Parathyroid adenoma (tissue), 2 donors: ENCODE measurements around the gene PRKG1.

ENCODE experiments used
- H2AFZ ChIP-seq: fragments of 300-600 bp; sonication (generic); one replicate; pipeline ENCODE4 v1.7.0; 2017; ENCODE audit warnings: antibody characterized with exemption, mild to moderate bottlenecking
- H3K27ac ChIP-seq: fragments of 300-600 bp; sonication (generic); one replicate; pipeline ENCODE4 v1.7.0; 2017
- H3K27me3 ChIP-seq: fragments of 300-600 bp; sonication (generic); one replicate; pipeline ENCODE4 v1.7.0; 2017; ENCODE audit warnings: low read length; ENCODE audit not compliant: control insufficient read depth, insufficient read depth
- H3K36me3 ChIP-seq: fragments of 300-600 bp; sonication (generic); one replicate; pipeline ENCODE4 v1.7.0; 2017; ENCODE audit warnings: low read length; ENCODE audit not compliant: control insufficient read depth, insufficient read depth
- H3K4me1 ChIP-seq: fragments of 300-600 bp; sonication (generic); one replicate; pipeline ENCODE4 v1.7.0; 2017; ENCODE audit warnings: control low read depth
- H3K4me2 ChIP-seq: fragments of 300-600 bp; sonication (generic); one replicate; pipeline ENCODE4 v1.7.0; 2017; ENCODE audit warnings: low read length
- H3K4me3 ChIP-seq: fragments of 300-600 bp; sonication (generic); one replicate; pipeline ENCODE4 v1.7.0; 2017; ENCODE audit warnings: low read depth, low read length
- H3K79me2 ChIP-seq: fragments of 300-600 bp; sonication (generic); one replicate; pipeline ENCODE4 v1.7.0; 2017; ENCODE audit warnings: control low read depth
- H3K9ac ChIP-seq: fragments of 300-600 bp; sonication (generic); one replicate; pipeline ENCODE4 v1.7.0; 2017; ENCODE audit warnings: mild to moderate bottlenecking
- H3K9me3 ChIP-seq: fragments of 300-600 bp; sonication (generic); one replicate; pipeline ENCODE4 v1.7.0; 2017; ENCODE audit warnings: low read length; ENCODE audit not compliant: control insufficient read depth
- TF ChIP-seq, protein P1 (sequence below): fragments of 300-600 bp; sonication (generic); IDR thresholded peaks from one replicate; pipeline ENCODE4 v1.7.0; 2017; ENCODE audit warnings: antibody characterized with exemption, mild to moderate bottlenecking
- donor health status: primary hyperparathyroidism.

The PRKG1 gene

GRCh38 chr10:51744235-51745000, 670.1 kb downstream of the PRKG1 start:
- H3K9ac ChIP-seq: no peak overlapping the region
- no peaks in the 10 kb centered on the region for H3K9me3 ChIP-seq
- no peak overlapping the region for H3K4me2 ChIP-seq
- H3K4me3 ChIP-seq: no peak overlapping the region
- H3K27ac ChIP-seq: no peak overlapping the region
- no peaks in the 10 kb centered on the region for H3K4me1 ChIP-seq
- H3K27me3 ChIP-seq: no peaks in the 10 kb centered on the region
- H2AFZ ChIP-seq: no peak overlapping the region
- TF ChIP-seq, protein P1, sequence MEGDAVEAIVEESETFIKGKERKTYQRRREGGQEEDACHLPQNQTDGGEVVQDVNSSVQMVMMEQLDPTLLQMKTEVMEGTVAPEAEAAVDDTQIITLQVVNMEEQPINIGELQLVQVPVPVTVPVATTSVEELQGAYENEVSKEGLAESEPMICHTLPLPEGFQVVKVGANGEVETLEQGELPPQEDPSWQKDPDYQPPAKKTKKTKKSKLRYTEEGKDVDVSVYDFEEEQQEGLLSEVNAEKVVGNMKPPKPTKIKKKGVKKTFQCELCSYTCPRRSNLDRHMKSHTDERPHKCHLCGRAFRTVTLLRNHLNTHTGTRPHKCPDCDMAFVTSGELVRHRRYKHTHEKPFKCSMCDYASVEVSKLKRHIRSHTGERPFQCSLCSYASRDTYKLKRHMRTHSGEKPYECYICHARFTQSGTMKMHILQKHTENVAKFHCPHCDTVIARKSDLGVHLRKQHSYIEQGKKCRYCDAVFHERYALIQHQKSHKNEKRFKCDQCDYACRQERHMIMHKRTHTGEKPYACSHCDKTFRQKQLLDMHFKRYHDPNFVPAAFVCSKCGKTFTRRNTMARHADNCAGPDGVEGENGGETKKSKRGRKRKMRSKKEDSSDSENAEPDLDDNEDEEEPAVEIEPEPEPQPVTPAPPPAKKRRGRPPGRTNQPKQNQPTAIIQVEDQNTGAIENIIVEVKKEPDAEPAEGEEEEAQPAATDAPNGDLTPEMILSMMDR: no peak
- H3K79me2 ChIP-seq: no peaks in the 10 kb centered on the region
- H3K36me3 ChIP-seq: no peaks in the 10 kb centered on the region

- no peak overlapping the region for H2AFZ ChIP-seq
- no peak overlapping the region for H3K4me2 ChIP-seq
- H3K4me3 ChIP-seq: no peak overlapping the region
- no peaks in the 10 kb centered on the region for H3K4me1 ChIP-seq
- no peaks in the 10 kb centered on the region for H3K9me3 ChIP-seq
- H3K79me2 ChIP-seq: no peaks in the 10 kb centered on the region
- no peaks in the 10 kb centered on the region for H3K27me3 ChIP-seq
- H3K36me3 ChIP-seq: no peaks in the 10 kb centered on the region
- no peak overlapping the region for H3K9ac ChIP-seq
- TF ChIP-seq, protein P1: no peak
- H3K27ac ChIP-seq: no peak overlapping the region
Measured at GRCh38 chr10:51745397-51745796, 671.1 kb downstream of the PRKG1 start.

DNA sequence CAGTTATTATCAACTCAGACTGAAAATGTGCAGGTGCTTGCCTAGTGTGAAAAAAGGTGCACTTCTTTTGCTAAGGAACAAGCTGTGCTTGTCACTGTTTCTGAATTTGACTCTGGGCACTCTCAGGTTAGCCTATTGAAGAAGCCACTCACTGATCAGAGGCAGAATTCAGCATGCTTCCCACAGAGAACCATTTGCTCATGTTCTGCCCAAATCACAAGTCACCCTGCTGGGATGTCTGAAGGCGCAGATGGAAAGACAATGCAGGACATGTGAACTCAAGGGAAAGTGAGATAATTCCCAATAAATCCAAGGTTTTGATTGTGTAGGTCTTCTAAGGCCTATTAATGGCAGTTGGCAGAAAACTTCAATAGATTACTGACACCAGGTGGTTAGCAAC, 672.9 kb downstream of the PRKG1 start:
- Histone ChIP-seq H3K9me3 (no peaks in the 10 kb centered on the region), H3K36me3 (no peaks in the 10 kb centered on the region), H3K4me3 (no peak overlapping the region), H3K27ac (no peak overlapping the region), H3K4me1 (peaks cover 4% of the 10 kb centered on the region), H3K27me3 (no peaks in the 10 kb centered on the region), H2AFZ (no peak overlapping the region), H3K79me2 (no peaks in the 10 kb centered on the region), H3K4me2 (no peak overlapping the region), H3K9ac (no peak overlapping the region)
- TF ChIP-seq, protein P1: no peak

- Histone ChIP-seq H3K9me3 (no peaks in the 10 kb centered on the region), H3K27ac (no peak overlapping the region)
Measured at GRCh38 chr10:51748959-51749358, 674.7 kb downstream of the PRKG1 start.

More at GRCh38 chr10:51748959-51749358, 674.7 kb downstream of the PRKG1 start:
- TF ChIP-seq, protein P1: no peak
- Histone ChIP-seq H3K4me2 (no peak overlapping the region), H3K9ac (no peak overlapping the region), H3K4me3 (no peak overlapping the region), H3K27me3 (no peaks in the 10 kb centered on the region), H3K36me3 (no peaks in the 10 kb centered on the region), H2AFZ (no peak overlapping the region), H3K79me2 (no peaks in the 10 kb centered on the region), H3K4me1 (peaks cover 5% of the 10 kb centered on the region)
